OCI-LY7 (cell line): Measurements from ENCODE around the gene C12orf56. TPM values are rescaled to one million over a fixed set of nuclear protein-coding genes. Genes with fewer than 3 reads are reported as not detected.
"Not testable (repeated sequence)": the region's sequence is repeated elsewhere in the genome, so short reads cannot be mapped to it uniquely, and the experiment has no call there.

ENCODE experiments used
- BruUV-seq: library from RNA; stranded (reverse); fragments of 400-500 nt; replicated peaks from 2 replicates; lab custom pipeline; 2021; lab: Mats Ljungman, UMichigan
- CTCF ChIA-PET: fragments of 300-600 bp; sonication (Branson Sonifier 250); formaldehyde crosslinking; loops from one replicate; lab custom pipeline; 2022; ENCODE audit warnings: antibody characterized with exemption; ENCODE audit not compliant: unreplicated experiment; lab: Charles Lee
- POLR2A ChIA-PET: fragments of 300-600 bp; sonication (Branson Sonifier 250); formaldehyde crosslinking; loops from one replicate; lab custom pipeline; 2022; ENCODE audit warnings: antibody characterized with exemption; lab: Charles Lee
- DNase-seq: peaks from one replicate; pipeline ENCODE4 v3.0.0-alpha.2; 2015; ENCODE audit warnings: low spot score
- H2AFZ ChIP-seq: fragments of 200-600 bp; sonication (generic), shearing (Covaris generic); 2 replicates; pipeline ENCODE4 v1.6.1; 2014; ENCODE audit warnings: mild to moderate bottlenecking, antibody characterized with exemption, low read length, moderate library complexity
- H3K27ac ChIP-seq: fragments of 200-600 bp; sonication (generic); 2 replicates; pipeline ENCODE4 v1.5.1; 2014; ENCODE audit warnings: mixed run types, low read depth, mild to moderate bottlenecking, moderate library complexity, low read length, inconsistent platforms; ENCODE audit not compliant: poor library complexity, severe bottlenecking
- H3K36me3 ChIP-seq: fragments of 200-600 bp; sonication (generic); 2 replicates; pipeline ENCODE4 v1.6.1; 2014; ENCODE audit warnings: mild to moderate bottlenecking, antibody characterized with exemption, low read length, moderate library complexity, mixed read lengths; ENCODE audit not compliant: insufficient read depth
- H3K4me1 ChIP-seq: fragments of 200-600 bp; sonication (generic); 2 replicates; pipeline ENCODE4 v1.5.1; 2014; ENCODE audit warnings: mild to moderate bottlenecking, low read length; ENCODE audit not compliant: insufficient read depth, poor library complexity, severe bottlenecking
- H3K4me2 ChIP-seq: fragments of 200-600 bp; sonication (generic); 2 replicates; pipeline ENCODE4 v1.6.1; 2014; ENCODE audit warnings: mild to moderate bottlenecking, low read length
- H3K4me3 ChIP-seq: fragments of 200-600 bp; sonication (generic); 2 replicates; pipeline ENCODE4 v1.5.1; 2014; ENCODE audit warnings: mild to moderate bottlenecking, low read depth, low read length; ENCODE audit not compliant: poor library complexity, severe bottlenecking
- H3K79me2 ChIP-seq: fragments of 200-600 bp; sonication (generic); 2 replicates; pipeline ENCODE4 v1.6.1; 2016; ENCODE audit warnings: low read depth, mild to moderate bottlenecking, low read length, moderate library complexity, mixed read lengths; ENCODE audit not compliant: insufficient read depth
- H3K9me2 ChIP-seq: fragments of 200-600 bp; sonication (generic); 2 replicates; pipeline ENCODE4 v1.6.1; 2016; ENCODE audit warnings: mild to moderate bottlenecking, low read length, mixed read lengths; ENCODE audit not compliant: insufficient read depth
- H3K9me3 ChIP-seq: fragments of 200-600 bp; sonication (generic); 2 replicates; pipeline ENCODE4 v1.6.1; 2014; ENCODE audit warnings: mild to moderate bottlenecking, mixed run types, low read length, mixed read lengths
- H4K20me1 ChIP-seq: fragments of 200-600 bp; sonication (generic); 2 replicates; pipeline ENCODE4 v1.6.1; 2014; ENCODE audit warnings: mild to moderate bottlenecking, antibody characterized with exemption, low read length, moderate library complexity, mixed read lengths; ENCODE audit not compliant: insufficient read depth
- CTCF ChIP-seq: fragments of 200-600 bp; sonication (generic); conservative IDR thresholded peaks from 2 replicates; pipeline ENCODE4 v1.5.1; 2014; ENCODE audit warnings: mild to moderate bottlenecking, antibody characterized with exemption, low read length, moderate library complexity, mixed read lengths
- EZH2phosphoT487 ChIP-seq: fragments of 200-600 bp; sonication (generic); IDR thresholded peaks from 2 replicates; pipeline ENCODE4 v1.6.1; 2018; ENCODE audit warnings: low read depth, borderline replicate concordance, mild to moderate bottlenecking, mixed run types, antibody characterized with exemption, low read length, moderate library complexity, mixed read lengths
- intact Hi-C: fragments of 100-400 bp; cut with micrococcal nuclease; formaldehyde crosslinking; loops from one replicate; pipeline ENCODE4 v1.10.0; 2022; ENCODE audit not compliant: unreplicated experiment
- total RNA-seq, 2 experiments: library from RNA; depleted of rRNA in 1 of 2; stranded (reverse); fragments of >200 nt in 1 of 2; shearing (Covaris generic) in 1 of 2; gene quantifications; 2 replicates each; pipeline ENCODE4 v1.2.3, GENCODE V29; 2014 to 2022

Gene C12orf56
- total RNA-seq, 2 experiments from 2014 or later: not detected

DNA sequence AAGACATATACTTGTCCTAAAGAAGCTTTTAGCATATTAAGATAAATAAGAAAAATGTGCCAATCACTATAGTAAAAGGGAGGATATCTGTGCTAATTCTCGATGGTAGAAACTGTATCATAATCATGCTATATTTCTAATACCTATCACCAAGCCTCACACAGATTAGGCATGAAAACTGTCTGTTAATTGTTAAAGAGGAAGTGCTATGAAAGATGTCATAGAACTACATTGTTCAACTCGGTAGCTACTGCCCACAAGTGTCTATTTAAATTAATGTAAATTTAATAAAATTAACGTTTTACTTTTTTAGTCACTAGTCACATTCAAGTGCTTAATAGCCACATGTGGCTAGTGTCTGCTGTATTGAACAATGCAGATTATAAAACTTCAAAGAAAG lies 90.9 kb downstream of the C12orf56 start:
- DNase-seq: no peak
- Histone ChIP-seq H4K20me1 (no peaks in the 10 kb centered on the region), H3K4me3 (no peak overlapping the region), H3K79me2 (no peaks in the 10 kb centered on the region), H2AFZ (no peak overlapping the region), H3K4me1 (peaks cover 7% of the 10 kb centered on the region), H3K9me2 (no peaks in the 10 kb centered on the region), H3K9me3 (no peaks in the 10 kb centered on the region), H3K27ac (no peak overlapping the region), H3K4me2 (no peak overlapping the region), H3K36me3 (no peaks in the 10 kb centered on the region)
- intact Hi-C loops: no loop called here
- no peak for TF ChIP-seq CTCF
- no peak for TF ChIP-seq EZH2phosphoT487
- no TSS peak for BruUV-seq
- ChIA-PET CTCF (no interaction called here), POLR2A (interaction anchor here (0.6 kb wide), 1 partner anchor 320 kb away, joined by 3 read pairs; no protein-coding TSS in a partner anchor)

- Histone ChIP-seq H3K9me3 (no peaks in the 10 kb centered on the region), H3K4me2 (no peak overlapping the region), H3K79me2 (no peaks in the 10 kb centered on the region), H3K9me2 (no peaks in the 10 kb centered on the region), H3K4me1 (peaks cover 18% of the 10 kb centered on the region), H2AFZ (no peak overlapping the region), H3K4me3 (no peak overlapping the region), H4K20me1 (no peaks in the 10 kb centered on the region), H3K36me3 (no peaks in the 10 kb centered on the region), H3K27ac (no peak overlapping the region)
- DNase-seq: no peak
- CTCF ChIA-PET: no interaction called here
- POLR2A ChIA-PET: interaction anchor here (0.6 to 0.8 kb wide), 2 partner anchors 10 to 19 kb away, joined by 3 to 4 read pairs; no protein-coding TSS in a partner anchor
- intact Hi-C loops: no loop called here
- TF ChIP-seq EZH2phosphoT487 (no peak), CTCF (no peak)
- no TSS peak for BruUV-seq
Observed at GRCh38 chr12:64296301-64296700, 94.3 kb downstream of the C12orf56 start.

DNA sequence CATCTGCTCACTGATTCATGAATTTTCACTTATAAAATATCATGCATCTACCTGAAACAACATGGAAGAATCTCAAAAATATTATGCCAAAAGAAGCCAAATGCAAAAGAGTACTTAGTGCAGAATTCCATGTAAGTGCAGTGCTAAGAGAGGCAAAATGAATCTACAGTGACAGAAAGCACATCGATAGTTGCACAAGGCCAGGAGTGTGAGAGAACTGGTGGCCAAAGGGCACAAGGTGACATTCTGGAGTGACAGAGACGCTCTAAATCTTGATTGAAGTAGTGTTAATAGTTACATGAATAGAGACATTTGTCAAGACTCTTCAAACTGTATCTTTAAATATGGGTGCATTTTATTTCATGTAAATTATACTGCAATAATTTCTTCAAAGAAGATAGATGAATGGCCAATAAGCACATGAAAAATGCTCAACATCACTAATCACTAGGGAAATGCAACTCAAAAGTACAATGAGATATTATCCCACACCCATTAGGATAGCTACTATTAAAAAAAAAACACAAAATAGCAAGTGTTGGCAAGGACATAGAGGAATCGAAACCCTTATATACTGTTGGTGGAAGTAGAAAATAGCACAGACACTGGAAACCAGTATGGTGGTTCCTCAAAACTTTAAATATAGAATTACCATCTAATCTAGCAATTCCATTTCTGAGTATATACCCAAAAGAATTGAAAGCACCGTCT lies 96.7 kb downstream of the C12orf56 start:
- Histone ChIP-seq H3K79me2 (no peaks in the 10 kb centered on the region), H3K9me3 (no peaks in the 10 kb centered on the region), H3K4me3 (no peak overlapping the region), H3K4me2 (peak overlapping the region; percentile 9; the same call in 1 of the 2 replicates), H4K20me1 (no peaks in the 10 kb centered on the region), H2AFZ (no peak overlapping the region), H3K4me1 (peaks cover 18% of the 10 kb centered on the region), H3K9me2 (no peaks in the 10 kb centered on the region), H3K36me3 (no peaks in the 10 kb centered on the region), H3K27ac (no peak overlapping the region)
- ChIA-PET POLR2A (no interaction called here), CTCF (no interaction called here)
- DNase-seq: no peak
- no TSS peak for BruUV-seq
- intact Hi-C loops: no loop called here
- TF ChIP-seq EZH2phosphoT487 (no peak), CTCF (no peak)

GRCh38 chr12:64293174-64293573 lies 97.4 kb downstream of the C12orf56 start:
- H3K4me2 ChIP-seq, H2AFZ ChIP-seq, CTCF ChIA-PET, H4K20me1 ChIP-seq, intact Hi-C loops, H3K4me3 ChIP-seq, H3K9me2 ChIP-seq, BruUV-seq, POLR2A ChIA-PET, H3K79me2 ChIP-seq, H3K27ac ChIP-seq, H3K36me3 ChIP-seq, H3K9me3 ChIP-seq, DNase-seq: not testable (repeated sequence)
- peaks cover 18% of the 10 kb centered on the region for H3K4me1 ChIP-seq
